Fibroblast of skin of back (primary cell): ENCODE data around the gene ABHD11.

Experiments
- DNase-seq: peaks from one replicate; pipeline ENCODE4 v3.0.0-alpha.2; 2013

Gene ABHD11

GRCh38 chr7:73700581-73701134, 37.9 kb downstream of the ABHD11 start:
- no peak for DNase-seq

- no peak for DNase-seq
These were observed 38.6 kb downstream of the ABHD11 start for GRCh38 chr7:73700069-73700423.

GRCh38 chr7:73699370-73700068, 39.1 kb downstream of the ABHD11 start:
- DNase-seq: no peak

DNA sequence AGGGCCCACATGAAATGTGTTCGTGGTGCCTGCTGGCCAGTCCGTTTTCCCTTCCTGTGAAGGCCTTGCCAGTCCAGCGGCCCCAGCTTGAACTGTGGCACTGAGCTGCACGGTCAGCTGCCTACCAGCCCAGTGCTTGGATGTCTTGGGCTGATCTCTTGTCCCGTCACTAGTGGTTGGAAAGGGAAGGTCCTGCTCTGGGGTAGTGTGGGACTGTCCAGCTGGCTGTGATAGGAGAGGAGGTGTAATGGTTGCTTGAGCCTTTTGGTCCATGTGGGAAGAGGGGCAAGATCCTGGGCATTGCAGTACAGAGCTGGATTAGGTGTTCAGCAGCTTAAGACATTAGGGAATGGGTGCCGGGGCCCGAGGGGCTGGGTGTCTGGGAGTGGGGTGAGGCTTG, 40.2 kb downstream of the ABHD11 start:
- DNase-seq: no peak

GRCh38 chr7:73696372-73696771, 42.2 kb downstream of the ABHD11 start:
- no peak for DNase-seq

DNA sequence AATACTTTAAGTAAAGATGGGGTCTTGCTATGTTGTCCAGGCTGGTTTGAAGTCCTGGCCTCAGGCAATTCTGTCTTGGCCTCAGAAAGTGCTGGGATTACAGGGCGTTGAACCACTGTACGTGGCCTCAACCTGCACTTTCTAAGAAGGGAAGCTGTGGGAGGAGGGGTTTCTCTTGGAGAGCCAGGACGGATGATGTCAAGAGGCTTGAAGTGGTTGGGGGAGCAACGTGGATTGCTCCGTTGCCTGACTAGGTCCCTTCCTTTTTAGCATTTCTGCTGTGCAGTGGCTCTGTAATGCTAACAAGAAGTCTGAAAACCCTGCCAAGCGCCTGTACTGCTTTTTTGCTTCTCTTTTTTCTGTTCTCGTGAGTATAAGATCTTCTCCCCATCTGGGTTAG, 48.0 kb downstream of the ABHD11 start:
- DNase-seq: no peak

- no peak for DNase-seq
These were observed 50.3 kb downstream of the ABHD11 start for GRCh38 chr7:73688288-73688687.
